C4-2B (cell line): ENCODE data around the gene ERCC6L2.

Experiments used
- H3K27ac ChIP-seq: fragments of 450-650 bp; 2 replicates; pipeline ENCODE4 v1.5.1; 2017
- CTCF ChIP-seq: fragments of 450-650 bp; conservative IDR thresholded peaks from 2 replicates; pipeline ENCODE4 v1.5.1; 2017; ENCODE audit warnings: mild to moderate bottlenecking
- ZFX ChIP-seq: fragments of 450-650 bp; IDR thresholded peaks from 2 replicates; pipeline ENCODE4 v1.6.1; 2017

The ERCC6L2 gene

GRCh38 chr9:95901506-95901905 lies 26.0 kb downstream of the ERCC6L2 start:
- TF ChIP-seq CTCF = no peak
- no peak for TF ChIP-seq ZFX

GRCh38 chr9:95903398-95903797 lies 27.9 kb downstream of the ERCC6L2 start:
- TF ChIP-seq ZFX (no peak), CTCF (no peak)
- H3K27ac ChIP-seq = no peak overlapping the region

More at GRCh38 chr9:95901506-95901905, 26.0 kb downstream of the ERCC6L2 start:
- H3K27ac ChIP-seq = no peak overlapping the region

- TF ChIP-seq CTCF (peak; percentile 33), ZFX (no peak)
- no peak overlapping the region for H3K27ac ChIP-seq
These were observed 32.3 kb downstream of the ERCC6L2 start for GRCh38 chr9:95907794-95908193.

- H3K27ac ChIP-seq = no peak overlapping the region
- TF ChIP-seq ZFX (no peak), CTCF (no peak)
These were observed 34.7 kb downstream of the ERCC6L2 start for GRCh38 chr9:95910023-95910707.

GRCh38 chr9:95910770-95911340 lies 35.4 kb downstream of the ERCC6L2 start:
- no peak overlapping the region for H3K27ac ChIP-seq
- no peak for TF ChIP-seq CTCF
- no peak for TF ChIP-seq ZFX

- no peak for TF ChIP-seq CTCF
- TF ChIP-seq ZFX = no peak
- no peak overlapping the region for H3K27ac ChIP-seq
These were observed 37.3 kb downstream of the ERCC6L2 start for GRCh38 chr9:95912773-95913172.

GRCh38 chr9:95920017-95920416 lies 44.5 kb downstream of the ERCC6L2 start:
- TF ChIP-seq CTCF (no peak), ZFX (no peak)
- no peak overlapping the region for H3K27ac ChIP-seq
